ENCODE data around the gene SNRNP200. TPM values are rescaled to one million over a fixed set of nuclear protein-coding genes. Genes with fewer than 3 reads are reported as not detected.
"Not testable (repeated sequence)": the region's sequence is repeated elsewhere in the genome, so short reads cannot be mapped to it uniquely, and the experiment has no call there.

The SNRNP200 gene
- total RNA-seq, 2 donors from 2014 or later, result 90.4 to 127 TPM

- Histone ChIP-seq H3K4me3 (no peak overlapping the region), H3K9me3 (no peaks in the 10 kb centered on the region), H3K36me3 (peaks cover 32% of the 10 kb centered on the region), H3K27me3 (no peaks in the 10 kb centered on the region), H3K4me1 (peaks cover 12% of the 10 kb centered on the region), H3K9ac (ENCODE audit: low read depth in 2 of 2, low read length in 2 of 2) (no peak overlapping the region), H3K27ac (no peak overlapping the region)
- intact Hi-C loops (cut with DNase I), result loop anchor here (5.0 kb wide), 1 partner anchor 35 kb away; the partner anchor contains the start of genes CIAO1 and TMEM127
- TF ChIP-seq, protein P1, sequence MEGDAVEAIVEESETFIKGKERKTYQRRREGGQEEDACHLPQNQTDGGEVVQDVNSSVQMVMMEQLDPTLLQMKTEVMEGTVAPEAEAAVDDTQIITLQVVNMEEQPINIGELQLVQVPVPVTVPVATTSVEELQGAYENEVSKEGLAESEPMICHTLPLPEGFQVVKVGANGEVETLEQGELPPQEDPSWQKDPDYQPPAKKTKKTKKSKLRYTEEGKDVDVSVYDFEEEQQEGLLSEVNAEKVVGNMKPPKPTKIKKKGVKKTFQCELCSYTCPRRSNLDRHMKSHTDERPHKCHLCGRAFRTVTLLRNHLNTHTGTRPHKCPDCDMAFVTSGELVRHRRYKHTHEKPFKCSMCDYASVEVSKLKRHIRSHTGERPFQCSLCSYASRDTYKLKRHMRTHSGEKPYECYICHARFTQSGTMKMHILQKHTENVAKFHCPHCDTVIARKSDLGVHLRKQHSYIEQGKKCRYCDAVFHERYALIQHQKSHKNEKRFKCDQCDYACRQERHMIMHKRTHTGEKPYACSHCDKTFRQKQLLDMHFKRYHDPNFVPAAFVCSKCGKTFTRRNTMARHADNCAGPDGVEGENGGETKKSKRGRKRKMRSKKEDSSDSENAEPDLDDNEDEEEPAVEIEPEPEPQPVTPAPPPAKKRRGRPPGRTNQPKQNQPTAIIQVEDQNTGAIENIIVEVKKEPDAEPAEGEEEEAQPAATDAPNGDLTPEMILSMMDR (IDR thresholded peaks at IDR 0.05), result no peak
- DNase-seq, result no peak
Measured at GRCh38 chr2:96301865-96302264, 3.5 kb downstream of the SNRNP200 start.

GRCh38 chr2:96296925-96297324 lies 8.4 kb downstream of the SNRNP200 start:
- intact Hi-C loops (cut with DNase I), result no loop called here
- no peak for DNase-seq
- TF ChIP-seq, protein P1 (IDR thresholded peaks at IDR 0.05), result no peak
- no peaks in the 10 kb centered on the region for H3K27me3 ChIP-seq
- no peak overlapping the region for H3K4me3 ChIP-seq
- no peaks in the 10 kb centered on the region for H3K9me3 ChIP-seq
- no peak overlapping the region for H3K27ac ChIP-seq
- H3K36me3 ChIP-seq, result peaks cover 37% of the 10 kb centered on the region
- no peaks in the 10 kb centered on the region for H3K4me1 ChIP-seq
- no peak overlapping the region for H3K9ac ChIP-seq (ENCODE audit: low read depth in 2 of 2, low read length in 2 of 2)

DNA sequence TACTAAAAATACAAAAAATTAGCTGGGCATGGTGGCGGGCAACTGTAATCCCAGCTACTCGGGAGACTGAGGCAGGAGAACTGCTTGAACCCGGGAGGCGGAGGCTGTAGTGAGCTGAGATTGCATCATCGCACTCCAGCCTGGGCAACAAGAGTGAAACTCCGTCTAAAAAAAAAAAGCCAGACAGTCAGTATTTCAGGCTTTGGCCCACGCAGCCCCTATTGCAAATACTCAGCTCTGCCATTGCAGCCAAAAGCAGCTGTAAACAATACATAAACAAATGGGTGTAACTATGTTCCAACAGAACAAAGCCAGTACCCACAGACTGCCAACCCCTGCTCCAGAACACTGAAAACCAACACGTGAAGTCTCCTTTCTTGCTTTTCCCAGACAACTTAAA lies 11.1 kb downstream of the SNRNP200 start:
- H3K9me3 ChIP-seq; H3K27ac ChIP-seq; H3K9ac ChIP-seq (ENCODE audit: low read depth in 2 of 2, low read length in 2 of 2); H3K4me1 ChIP-seq; H3K27me3 ChIP-seq; H3K4me3 ChIP-seq; intact Hi-C loops (cut with DNase I); DNase-seq: not testable (repeated sequence)
- H3K36me3 ChIP-seq, result peaks cover 52% of the 10 kb centered on the region

GRCh38 chr2:96291751-96292150 lies 13.6 kb downstream of the SNRNP200 start:
- no peak overlapping the region for H3K9ac ChIP-seq (ENCODE audit: low read depth in 2 of 2, low read length in 2 of 2)
- intact Hi-C loops (cut with DNase I), result no loop called here
- no peaks in the 10 kb centered on the region for H3K9me3 ChIP-seq
- peaks cover 66% of the 10 kb centered on the region for H3K36me3 ChIP-seq
- TF ChIP-seq, protein P1 (IDR thresholded peaks at IDR 0.05), result no peak
- H3K27ac ChIP-seq, result no peak overlapping the region
- no peak overlapping the region for H3K4me3 ChIP-seq
- H3K27me3 ChIP-seq, result no peaks in the 10 kb centered on the region
- H3K4me1 ChIP-seq, result no peaks in the 10 kb centered on the region
- no peak for DNase-seq

GRCh38 chr2:96287273-96287856 lies 18.0 kb downstream of the SNRNP200 start:
- TF ChIP-seq, protein P1 (IDR thresholded peaks at IDR 0.05), result no peak
- peaks cover 80% of the 10 kb centered on the region for H3K36me3 ChIP-seq
- no peaks in the 10 kb centered on the region for H3K9me3 ChIP-seq
- no peaks in the 10 kb centered on the region for H3K27me3 ChIP-seq
- intact Hi-C loops (cut with DNase I), result no loop called here
- no peak for DNase-seq
- H3K4me1 ChIP-seq, result no peaks in the 10 kb centered on the region
- H3K9ac ChIP-seq (ENCODE audit: low read depth in 2 of 2, low read length in 2 of 2), result no peak overlapping the region
- H3K4me3 ChIP-seq, result no peak overlapping the region
- no peak overlapping the region for H3K27ac ChIP-seq

DNA sequence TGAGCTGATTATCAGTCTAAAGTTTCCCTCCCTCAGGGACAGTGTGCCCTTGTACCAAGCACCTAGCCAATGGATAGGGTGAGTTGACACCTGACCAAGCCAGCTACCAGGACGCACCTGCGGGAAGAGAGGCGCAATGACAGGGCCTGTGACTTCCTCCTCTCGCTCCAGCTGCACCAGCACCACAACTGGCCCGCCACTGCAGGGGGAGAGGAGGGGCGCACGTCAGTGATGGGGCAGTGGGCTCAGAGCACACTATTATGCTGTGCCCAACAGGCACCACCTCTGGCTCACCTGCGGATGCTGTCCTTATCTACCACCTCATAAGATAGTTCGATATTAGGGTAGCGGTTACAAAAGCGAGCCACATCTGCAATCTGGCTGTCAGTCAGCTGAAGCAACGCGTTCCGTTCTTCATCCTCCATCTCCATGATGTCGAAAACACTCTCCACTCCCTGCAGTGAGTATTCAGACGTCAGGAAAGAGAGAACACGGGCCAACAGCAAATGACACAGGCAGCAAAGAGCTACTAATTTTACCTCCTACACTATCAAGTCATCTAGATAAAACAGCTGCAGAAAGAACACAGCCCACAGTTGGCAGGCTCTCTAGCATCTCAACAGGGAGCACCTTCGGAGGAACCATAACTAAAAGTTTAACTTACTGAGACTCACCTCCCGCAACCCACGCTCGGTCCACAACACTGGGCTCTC lies 28.4 kb downstream of the SNRNP200 start:
- Histone ChIP-seq H3K4me3 (no peak overlapping the region), H3K9me3 (no peaks in the 10 kb centered on the region), H3K9ac (ENCODE audit: low read depth in 2 of 2, low read length in 2 of 2) (no peak overlapping the region), H3K27me3 (no peaks in the 10 kb centered on the region), H3K4me1 (no peaks in the 10 kb centered on the region), H3K27ac (no peak overlapping the region), H3K36me3 (peaks cover 25% of the 10 kb centered on the region)
- no peak for DNase-seq
- TF ChIP-seq, protein P1 (IDR thresholded peaks at IDR 0.05), result no peak
- intact Hi-C loops (cut with DNase I), result no loop called here

All from colonic mucosa (tissue), 4 donors.